Measurements from ENCODE around the gene PLCB2. TPM values are rescaled to one million over a fixed set of nuclear protein-coding genes. Genes with fewer than 3 reads are reported as not detected.

The PLCB2 gene
- total and polyA plus RNA-seq, 2 experiments from 2014 or later, result 9.5 to 13.8 TPM

- TF ChIP-seq ZNF462 (CRISPR knock-in tag; IDR thresholded peaks at IDR 0.05), result no peak
- TF ChIP-seq JUNB (IDR thresholded peaks at IDR 0.05; ENCODE audit: unreplicated experiment), result no peak
- no peak for TF ChIP-seq NANOG (IDR thresholded peaks at IDR 0.05; ENCODE audit: borderline replicate concordance)
Measured at GRCh38 chr15:40328751-40329150, 21.0 kb upstream of the PLCB2 start (continued).

GRCh38 chr15:40328176-40328575, 20.4 kb upstream of the PLCB2 start:
- Histone ChIP-seq H3K79me2 (replicated peaks; ENCODE audit: insufficient read depth) (peaks cover 21% of the 10 kb centered on the region), H3K36me3 (ENCODE audit: insufficient read depth) (no peaks in the 10 kb centered on the region), H3K4me3 (peak overlapping the region; percentile 34), H4K20me1 (replicated peaks; ENCODE audit: insufficient read depth) (peaks cover 10% of the 10 kb centered on the region), H2AFZ (no peak overlapping the region), H3K27ac (ENCODE audit: low read depth) (peak overlapping the region; percentile 33; the same call in 1 of the 2 replicates), H3K27me3 (ENCODE audit: insufficient read depth) (peaks cover 14% of the 10 kb centered on the region), H3K9me2 (ENCODE audit: insufficient read depth) (0 out of 2 replicates have a peak, but pooled peaks cover 2% of the 10 kb centered on the region), H3K4me2 (peak overlapping the region; percentile 89), H3F3A (replicated peaks; ENCODE audit: low read depth) (peaks cover 13% of the 10 kb centered on the region; the same call in 1 of the 2 replicates), H3K4me1 (ENCODE audit: insufficient read depth) (peaks cover 50% of the 10 kb centered on the region)
- DNase-seq (ENCODE audit: low spot score) (peak; percentile 35), ATAC-seq (no peak)
- Mint-ChIP-seq H3K27me3 (ENCODE audit: insufficient read depth, low read depth, poor library complexity) (peaks cover 15% of the 10 kb centered on the region), H3K27ac (peak overlapping the region; percentile 19), H3K4me3 (peak overlapping the region; percentile 62), H3K36me3 (ENCODE audit: low read depth) (peaks cover 24% of the 10 kb centered on the region), H3K9me3 (no peaks in the 10 kb centered on the region), H3K4me1 (peaks cover 52% of the 10 kb centered on the region)
- TF ChIP-seq ZNF114 (CRISPR knock-in tag; IDR thresholded peaks at IDR 0.05) (no peak), CREB1 (CRISPR knock-in tag; IDR thresholded peaks at IDR 0.05; ENCODE audit: low read depth) (no peak), STAT1 (IDR thresholded peaks at IDR 0.05; ENCODE audit: unreplicated experiment) (no peak), EZH2 (IDR thresholded peaks at IDR 0.05; ENCODE audit: low read depth, unreplicated experiment) (no peak), EZH2phosphoT487 (IDR thresholded peaks at IDR 0.05; ENCODE audit: unreplicated experiment) (no peak), ZNF462 (CRISPR knock-in tag; IDR thresholded peaks at IDR 0.05) (no peak)

Measured in GM23338 (cell line).